GM12892 (cell line): ENCODE measurements around the gene KIZ.

ENCODE experiments used
- POLR2A ChIP-seq: IDR thresholded peaks from 2 replicates; pipeline ENCODE4 v1.6.1; 2011; ENCODE audit warnings: low read depth, low read length, control low read depth
- POLR2AphosphoS5 ChIP-seq: IDR thresholded peaks from 2 replicates; pipeline ENCODE4 v1.6.1; 2011; ENCODE audit warnings: low read depth, low read length, control low read depth
- TAF1 ChIP-seq: IDR thresholded peaks from 2 replicates; pipeline ENCODE4 v1.6.1; 2011; ENCODE audit warnings: low read depth, mild to moderate bottlenecking, control low read depth, low read length, borderline replicate concordance

- no peak for TF ChIP-seq POLR2A
- TF ChIP-seq TAF1 = no peak
- no peak for TF ChIP-seq POLR2AphosphoS5
These were observed 88.5 kb downstream of the KIZ start for GRCh38 chr20:21214431-21214830.
